ENCODE measurements around the gene NXPH3.
A peak's percentile ranks its signal among the peaks of the same experiment; 100 is the strongest.
"Not testable (repeated sequence)": the region's sequence is repeated elsewhere in the genome, so short reads cannot be mapped to it uniquely, and the experiment has no call there.

The NXPH3 gene

GRCh38 chr17:49548051-49548505 is 27.6 kb upstream of the NXPH3 start:
- no peak for TF ChIP-seq Cebpa-rat (IDR thresholded peaks at IDR 0.05)

GRCh38 chr17:49548506-49549310 is 27.0 kb upstream of the NXPH3 start:
- Histone ChIP-seq H4K20me1 (no peaks in the 10 kb centered on the region), H3K36me3 (no peaks in the 10 kb centered on the region), H3K27ac (peak overlapping the region; percentile 55; the same call in 1 of the 2 replicates), H3K9ac (peak overlapping the region; percentile 45; the same call in 1 of the 2 replicates), H3K27me3 (no peaks in the 10 kb centered on the region), H3K4me2 (peak overlapping the region; percentile 80), H3K4me1 (peaks cover 50% of the 10 kb centered on the region), H3K9me3 (peaks cover 10% of the 10 kb centered on the region), H3K4me3 (no peak overlapping the region)
- TF ChIP-seq Cebpa-rat (IDR thresholded peaks at IDR 0.05): no peak

More at GRCh38 chr17:49548051-49548505, 27.6 kb upstream of the NXPH3 start:
- Histone ChIP-seq H3K4me1 (peaks cover 46% of the 10 kb centered on the region), H3K9ac (no peak overlapping the region), H3K27me3 (no peaks in the 10 kb centered on the region), H4K20me1 (no peaks in the 10 kb centered on the region), H3K4me2 (peak overlapping the region; percentile 80), H3K9me3 (peaks cover 14% of the 10 kb centered on the region), H3K36me3 (no peaks in the 10 kb centered on the region), H3K4me3 (no peak overlapping the region), H3K27ac (peak overlapping the region; percentile 16; the same call in 1 of the 2 replicates)

- Histone ChIP-seq H3K36me3 (no peaks in the 10 kb centered on the region), H3K9ac (peak overlapping the region; percentile 45; the same call in 1 of the 2 replicates), H3K9me3 (peaks cover 4% of the 10 kb centered on the region), H3K27ac (0 out of 2 replicates have a peak overlapping the region, but pooled peaks have one; percentile 55), H3K4me3 (no peak overlapping the region), H4K20me1 (no peaks in the 10 kb centered on the region), H3K4me1 (peaks cover 56% of the 10 kb centered on the region), H3K27me3 (no peaks in the 10 kb centered on the region), H3K4me2 (peak overlapping the region; percentile 80)
- TF ChIP-seq Cebpa-rat (IDR thresholded peaks at IDR 0.05): no peak
These were observed 26.4 kb upstream of the NXPH3 start for GRCh38 chr17:49549311-49549605.

- peak overlapping the region; percentile 45; the same call in 1 of the 2 replicates for H3K9ac ChIP-seq
- H3K36me3 ChIP-seq: no peaks in the 10 kb centered on the region
- H3K4me3 ChIP-seq: no peak overlapping the region
- H3K27me3 ChIP-seq: no peaks in the 10 kb centered on the region
- H3K4me2 ChIP-seq: peak overlapping the region; percentile 80
- H3K27ac ChIP-seq: peak overlapping the region; percentile 55
- peaks cover 63% of the 10 kb centered on the region for H3K4me1 ChIP-seq
- H3K9me3 ChIP-seq: no peaks in the 10 kb centered on the region
- no peaks in the 10 kb centered on the region for H4K20me1 ChIP-seq
- TF ChIP-seq Cebpa-rat (IDR thresholded peaks at IDR 0.05): no peak
These were observed 25.7 kb upstream of the NXPH3 start for GRCh38 chr17:49549691-49550678.

- H3K9me3 ChIP-seq, H3K4me3 ChIP-seq, H3K27ac ChIP-seq, H3K27me3 ChIP-seq, H3K9ac ChIP-seq, H3K36me3 ChIP-seq, H4K20me1 ChIP-seq: not testable (repeated sequence)
- Histone ChIP-seq H3K4me2 (peak overlapping the region; percentile 80; the same call in 1 of the 2 replicates), H3K4me1 (peaks cover 71% of the 10 kb centered on the region)
These were observed 24.9 kb upstream of the NXPH3 start for GRCh38 chr17:49550764-49551163.

GRCh38 chr17:49551221-49552069 is 24.2 kb upstream of the NXPH3 start:
- H3K36me3 ChIP-seq: no peaks in the 10 kb centered on the region

GRCh38 chr17:49552070-49552751 is 23.5 kb upstream of the NXPH3 start:
- Histone ChIP-seq H3K9me3 (no peaks in the 10 kb centered on the region), H3K4me3 (no peak overlapping the region), H3K4me1 (peaks cover 84% of the 10 kb centered on the region), H4K20me1 (no peaks in the 10 kb centered on the region), H3K9ac (no peak overlapping the region), H3K4me2 (no peak overlapping the region), H3K27ac (no peak overlapping the region), H3K27me3 (no peaks in the 10 kb centered on the region), H3K36me3 (no peaks in the 10 kb centered on the region)
- TF ChIP-seq Cebpa-rat (IDR thresholded peaks at IDR 0.05): no peak

More at GRCh38 chr17:49551221-49552069, 24.2 kb upstream of the NXPH3 start:
- no peak overlapping the region; the same call in 1 of the 2 replicates for H3K4me2 ChIP-seq
- no peaks in the 10 kb centered on the region for H4K20me1 ChIP-seq
- H3K9ac ChIP-seq: no peak overlapping the region
- H3K4me3 ChIP-seq: no peak overlapping the region
- TF ChIP-seq Cebpa-rat (IDR thresholded peaks at IDR 0.05): no peak
- H3K27me3 ChIP-seq: no peaks in the 10 kb centered on the region
- peaks cover 78% of the 10 kb centered on the region for H3K4me1 ChIP-seq
- no peaks in the 10 kb centered on the region for H3K9me3 ChIP-seq
- H3K27ac ChIP-seq: no peak overlapping the region

GRCh38 chr17:49553676-49554335 is 21.9 kb upstream of the NXPH3 start:
- Histone ChIP-seq H3K27ac (no peak overlapping the region), H3K4me2 (peak overlapping the region; percentile 29; the same call in 1 of the 2 replicates), H4K20me1 (no peaks in the 10 kb centered on the region), H3K4me3 (no peak overlapping the region), H3K27me3 (no peaks in the 10 kb centered on the region), H3K9ac (no peak overlapping the region), H3K4me1 (peaks cover 72% of the 10 kb centered on the region), H3K9me3 (no peaks in the 10 kb centered on the region), H3K36me3 (no peaks in the 10 kb centered on the region)
- 0 out of 2 replicates have a peak, but pooled peaks have one; percentile 11 for TF ChIP-seq Cebpa-rat (IDR thresholded peaks at IDR 0.05)

All from BLaER1 (cell line).